Stomach (tissue), 9 donors: Measurements from ENCODE around the gene CPVL. TPM values are rescaled to one million over a fixed set of nuclear protein-coding genes. Genes with fewer than 3 reads are reported as not detected.

Experiments used
- DNase-seq, 2 donors: peaks; one replicate each; pipeline versions ENCODE4 v3.0.0 to v3.0.0-alpha.2; 2013 to 2019
- H3K27ac ChIP-seq, 5 donors: fragments of 200-600 bp in 4 of 5; sonication (generic) in 4 of 5; one replicate each; pipeline ENCODE4 v1.5.1; 2013 to 2019; ENCODE audit warnings: mild to moderate bottlenecking in 1 of 5, moderate library complexity in 1 of 5
- H3K27me3 ChIP-seq, 3 donors: fragments of 200-600 bp; sonication (generic); one replicate each; pipeline ENCODE4 v1.5.1; 2017 to 2019; ENCODE audit warnings: mixed run types in 1 of 3
- H3K36me3 ChIP-seq, 4 donors: fragments of 200-600 bp; sonication (generic); 1 replicate in 3 of 4; 2 replicates in 1 of 4; pipeline ENCODE4 v1.5.1; 2016 to 2019
- H3K4me1 ChIP-seq, 4 donors: fragments of 200-600 bp; sonication (generic); one replicate each; pipeline ENCODE4 v1.5.1; 2016 to 2019
- H3K4me3 ChIP-seq, 4 donors: fragments of 200-600 bp; sonication (generic) in 3 of 4; one replicate each; pipeline ENCODE4 v1.5.1; 2016 to 2019; ENCODE audit warnings: mild to moderate bottlenecking in 1 of 4
- H3K9me3 ChIP-seq, 4 donors: fragments of 200-600 bp; sonication (generic); one replicate each; pipeline ENCODE4 v1.5.1; 2016 to 2019
- CTCF ChIP-seq, 7 experiments: fragments of 450-650 bp in 4 of 7; fragments of 200-600 bp in 3 of 7; sonication (generic) in 3 of 7; IDR thresholded peaks; one replicate each; pipeline ENCODE4 v1.5.1; 2016 to 2019; ENCODE audit warnings: antibody characterized with exemption in 7 of 7, control low read depth in 2 of 7, mild to moderate bottlenecking in 1 of 7
- EP300 ChIP-seq: sonication (generic); formaldehyde crosslinking; IDR thresholded peaks from one replicate; pipeline ENCODE4 v1.6.1; 2017; ENCODE audit warnings: antibody characterized with exemption
- POLR2A ChIP-seq, 4 donors: fragments of 450-650 bp; IDR thresholded peaks; one replicate each; pipeline ENCODE4 v1.6.1; 2016; ENCODE audit warnings: antibody characterized with exemption in 4 of 4, control low read depth in 2 of 4, mild to moderate bottlenecking in 1 of 4, moderate library complexity in 1 of 4
- POLR2AphosphoS5 ChIP-seq, 3 donors: sonication (generic); formaldehyde crosslinking; IDR thresholded peaks; one replicate each; pipeline ENCODE4 v1.6.1; 2016; ENCODE audit warnings: antibody characterized with exemption in 3 of 3
- WGBS, 5 donors: extraction: QIAGEN DNeasy Blood & Tissue Kit in 3 of 5; methylation state at CpG; one replicate each; pipeline versions ENCODE4 v1.1.5 to v1.1.7; 2013 to 2018; 5-methylcytosine and 5-hydroxymethylcytosine counted together
- intact Hi-C: fragments of 100-400 bp; cut with DNase I; formaldehyde crosslinking; loops from one replicate; pipeline ENCODE4 v1.15.1; 2023; ENCODE audit warnings: low total_unique reads
- polyA plus RNA-seq, 3 donors: library from polyadenylated mRNA; stranded (reverse); fragments of 200-250 nt; gene quantifications; one replicate each; pipeline ENCODE4 v1.2.3, GENCODE V29; 2013
- total RNA-seq, 5 donors: library from RNA; depleted of rRNA; stranded (reverse); fragments of >200 nt; gene quantifications; one replicate each; pipeline versions ENCODE4 v1.1.0 to v1.2.3, GENCODE V29; 2014 to 2016
- donor health status: healthy with polysubstance abuse.
- donor health status: Bipolar disorder and iron deficiency.
- donor health status: healthy.

Gene CPVL
- total and polyA plus RNA-seq, 8 donors: 4.1 to 24.3 (median 17.5) TPM; not detected in 3

GRCh38 chr7:28954946-28955345, 191.4 kb downstream of the CPVL start:
- TF ChIP-seq EP300 (no peak), CTCF (IDR thresholded peaks at IDR 0.05) (no peak), POLR2AphosphoS5 (IDR thresholded peaks at IDR 0.05) (no peak), POLR2A (IDR thresholded peaks at IDR 0.05) (no peak)
- Histone ChIP-seq H3K27ac (peak overlapping the region in 3 of 5 donors; percentile 70 to 79 (median 71)), H3K4me1 (peaks cover 33 to 60% (median 50%) of the 10 kb centered on the region in 4 donors), H3K36me3 (no peaks in the 10 kb centered on the region), H3K4me3 (peak overlapping the region in 2 of 4 donors; percentile 58 to 63), H3K27me3 (peaks cover 0 to 43% (median 28%) of the 10 kb centered on the region in 3 donors), H3K9me3 (no peaks in the 10 kb centered on the region)
- intact Hi-C loops: no loop called here
- WGBS, 5 donors: 34 to 48% (median 39%) methylated on average over 5 of the region's 5 CpGs
- DNase-seq: no peak

- Histone ChIP-seq H3K4me1 (peaks cover 33 to 60% (median 53%) of the 10 kb centered on the region in 4 donors), H3K36me3 (no peaks in the 10 kb centered on the region), H3K4me3 (no peak overlapping the region), H3K27me3 (peaks cover 0 to 44% (median 28%) of the 10 kb centered on the region in 3 donors), H3K27ac (peak overlapping the region in 3 of 5 donors; percentile 70 to 79 (median 71)), H3K9me3 (no peaks in the 10 kb centered on the region)
- TF ChIP-seq POLR2AphosphoS5 (IDR thresholded peaks at IDR 0.05): no peak
- no peak for TF ChIP-seq POLR2A (IDR thresholded peaks at IDR 0.05)
- no peak for TF ChIP-seq EP300
- TF ChIP-seq CTCF (IDR thresholded peaks at IDR 0.05): no peak
- intact Hi-C loops: no loop called here
- DNase-seq: no peak
Measured at GRCh38 chr7:28954471-28954870, 191.9 kb downstream of the CPVL start.

DNA sequence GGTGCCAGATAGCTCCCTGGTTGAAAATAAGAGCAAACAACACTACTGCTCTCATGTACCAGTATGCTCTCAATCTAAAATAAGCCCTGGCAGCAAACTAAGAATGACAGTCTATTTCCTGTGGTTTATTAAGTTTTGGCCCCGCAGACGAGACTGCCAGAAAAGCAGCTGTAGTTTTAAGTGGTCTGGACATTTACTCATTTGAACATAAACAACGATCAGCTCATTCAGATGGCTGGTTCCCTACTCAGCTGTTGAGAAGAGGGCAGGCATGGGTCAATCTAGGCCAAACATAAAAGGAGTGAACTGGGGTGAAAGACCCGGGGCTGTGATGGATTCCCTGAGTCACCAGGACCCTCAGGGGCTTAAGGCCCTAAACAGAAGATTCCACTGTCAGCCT, 192.7 kb downstream of the CPVL start:
- Histone ChIP-seq H3K27ac (peak overlapping the region in 4 of 5 donors; percentile 22 to 79 (median 26)), H3K27me3 (peaks cover 0 to 45% (median 28%) of the 10 kb centered on the region in 3 donors), H3K36me3 (no peaks in the 10 kb centered on the region), H3K4me1 (peaks cover 32 to 56% (median 48%) of the 10 kb centered on the region in 4 donors), H3K9me3 (no peaks in the 10 kb centered on the region), H3K4me3 (no peak overlapping the region)
- intact Hi-C loops: no loop called here
- DNase-seq: peak in 1 of 2 donors; percentile 72
- WGBS, 5 donors: 24 to 43% (median 37%) methylated on average over 4 of the region's 4 CpGs
- TF ChIP-seq CTCF (IDR thresholded peaks at IDR 0.05): no peak
- TF ChIP-seq EP300: no peak
- TF ChIP-seq POLR2A (IDR thresholded peaks at IDR 0.05): no peak
- peak in 1 of 3 donors; percentile 63 for TF ChIP-seq POLR2AphosphoS5 (IDR thresholded peaks at IDR 0.05)

Other genes with a start within 250 kb of the CPVL start
- gene TRIL, start 188.2 kb downstream of the CPVL start, total RNA-seq: 10 to 100 TPM in 1 of 5 donors, 1 to 10 TPM in 3, not detected in 1; 1.3 to 26.1 (median 5.6) TPM
- 1 to 10 TPM in 2 of 3 donors, under 1 TPM in 1; 0.92 to 1.3 (median 1.1) TPM for gene TRIL, start 188.2 kb downstream of the CPVL start, polyA plus RNA-seq
- gene CHN2, start 48.2 kb upstream of the CPVL start, total RNA-seq: 10 to 100 TPM; 12.5 to 47.8 (median 23.2) TPM
- 1 to 10 TPM; 2.4 to 7.8 (median 5.2) TPM for gene CHN2, start 48.2 kb upstream of the CPVL start, polyA plus RNA-seq